GM20431 (cell line): ENCODE data around the gene QSER1.
"Not testable (repeated sequence)": the region's sequence is repeated elsewhere in the genome, so short reads cannot be mapped to it uniquely, and the experiment has no call there.

Source experiments
- in situ Hi-C: fragments of 300-500 bp; cut with MseI, MboI; formaldehyde crosslinking; loops from one replicate; pipeline ENCODE4 v1.15.0; 2020; ENCODE audit warnings: low sequenced_read_pairs; ENCODE audit not compliant: unreplicated experiment

The QSER1 gene

GRCh38 chr11:33028537-33028914 is 135.9 kb downstream of the QSER1 start:
- in situ Hi-C loops: no loop called here

- in situ Hi-C loops: not testable (repeated sequence)
Measured at GRCh38 chr11:33029218-33029617, 136.6 kb downstream of the QSER1 start.
